GM18867 (cell line): Measurements from ENCODE around the gene CALN1.

Experiments used
- ATAC-seq: cut with Tn5 transposase; IDR thresholded peaks from one replicate; pipeline ENCODE4 v1.9.1; 2021; ENCODE audit warnings: mild to moderate bottlenecking, moderate library complexity; ENCODE audit not compliant: unreplicated experiment

CALN1 gene

DNA sequence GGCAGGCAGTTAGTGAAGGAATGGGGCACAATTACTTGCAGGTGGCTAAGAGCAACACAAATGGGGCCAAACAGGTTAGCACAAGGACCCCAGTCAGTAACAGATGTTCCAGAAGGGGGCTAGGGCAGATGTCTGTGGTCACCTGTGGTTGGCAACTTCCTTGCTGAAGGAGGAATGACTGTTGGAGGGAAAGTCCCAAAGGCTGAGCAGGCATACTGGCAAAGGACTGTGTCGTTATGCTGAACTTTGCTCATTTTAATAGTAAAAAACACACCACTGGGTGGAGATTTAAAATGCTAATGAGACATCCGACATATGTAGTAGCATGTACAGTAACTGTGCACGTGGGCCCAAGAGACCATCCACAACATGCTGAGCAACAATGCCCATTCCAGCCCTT lies 511.6 kb downstream of the CALN1 start:
- no peak for ATAC-seq

DNA sequence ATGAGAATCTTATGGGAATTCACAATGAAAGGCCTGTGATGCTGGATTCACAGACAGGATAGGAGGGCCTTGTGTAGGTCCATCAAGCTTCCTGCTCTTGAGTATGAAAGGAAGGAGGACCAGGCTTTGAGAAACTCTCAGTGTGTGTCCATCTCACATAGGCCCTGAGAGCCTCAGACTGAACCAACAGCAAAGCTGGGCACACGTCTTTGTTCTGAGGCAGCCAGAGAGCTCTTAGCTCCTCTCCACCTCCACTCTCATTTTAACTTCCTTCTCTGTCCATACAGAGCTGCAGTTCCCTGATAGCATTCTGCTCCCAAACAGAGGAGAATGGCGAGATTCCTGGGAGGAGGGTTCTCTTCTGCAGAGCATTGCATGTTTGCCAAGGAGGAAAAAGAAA lies 515.6 kb downstream of the CALN1 start:
- no peak for ATAC-seq

DNA sequence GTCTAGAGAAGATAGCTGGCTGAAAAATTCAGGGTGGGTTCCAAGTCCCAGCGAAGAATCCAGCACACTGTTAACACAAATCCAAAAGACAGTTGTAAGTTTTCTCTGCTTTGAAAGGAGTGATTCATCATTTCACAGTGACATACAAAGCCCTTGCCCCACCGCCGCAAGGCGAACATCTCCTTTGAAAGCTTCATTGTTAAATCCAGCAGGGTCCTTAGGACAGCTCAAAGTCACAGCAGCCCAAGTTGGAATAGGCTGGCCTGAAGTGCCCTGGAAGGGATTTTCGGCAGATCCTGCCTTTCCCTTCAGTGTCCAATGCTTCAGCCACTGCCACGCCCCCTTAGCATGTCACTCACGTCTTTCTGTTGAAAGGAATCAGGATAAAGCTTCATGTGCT lies 526.1 kb downstream of the CALN1 start:
- ATAC-seq, result no peak

DNA sequence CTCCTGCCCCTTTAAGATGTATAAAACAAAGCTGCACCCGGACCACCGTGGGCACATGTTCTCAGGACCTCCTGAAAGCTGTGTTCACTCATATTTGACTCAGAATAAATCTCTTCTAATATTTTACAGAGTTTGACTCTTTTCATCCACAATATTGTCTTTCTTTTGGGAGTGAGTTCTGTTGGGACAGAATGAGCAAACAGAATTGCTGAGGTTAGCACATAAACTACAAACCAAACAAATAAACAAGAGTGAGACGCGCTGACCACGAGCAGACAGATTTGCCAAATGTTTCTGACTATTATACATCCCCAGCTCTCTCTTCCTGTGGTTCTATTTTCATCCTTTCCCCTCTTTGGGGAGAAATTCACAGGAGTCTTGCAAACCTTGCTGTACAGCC lies 526.7 kb downstream of the CALN1 start:
- no peak for ATAC-seq

DNA sequence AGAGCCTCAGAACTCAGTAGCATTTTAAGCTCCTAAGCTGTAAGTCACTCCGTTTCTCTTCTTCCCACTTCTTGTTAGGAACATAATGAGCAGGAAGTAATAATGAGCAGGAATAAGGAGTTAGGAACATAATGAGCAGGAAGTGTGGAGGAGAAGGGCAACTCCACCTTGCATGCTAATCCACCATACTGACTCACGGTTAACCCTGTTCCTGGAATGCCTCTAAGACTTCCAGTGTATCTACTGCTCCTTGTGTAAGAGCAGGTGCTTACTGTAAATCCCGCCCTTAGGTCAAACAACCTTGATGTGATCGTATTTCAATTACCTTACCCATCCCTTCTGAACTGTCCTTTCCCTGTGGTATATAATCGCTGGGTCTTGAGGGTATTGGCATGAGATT lies 528.7 kb downstream of the CALN1 start:
- no peak for ATAC-seq

DNA sequence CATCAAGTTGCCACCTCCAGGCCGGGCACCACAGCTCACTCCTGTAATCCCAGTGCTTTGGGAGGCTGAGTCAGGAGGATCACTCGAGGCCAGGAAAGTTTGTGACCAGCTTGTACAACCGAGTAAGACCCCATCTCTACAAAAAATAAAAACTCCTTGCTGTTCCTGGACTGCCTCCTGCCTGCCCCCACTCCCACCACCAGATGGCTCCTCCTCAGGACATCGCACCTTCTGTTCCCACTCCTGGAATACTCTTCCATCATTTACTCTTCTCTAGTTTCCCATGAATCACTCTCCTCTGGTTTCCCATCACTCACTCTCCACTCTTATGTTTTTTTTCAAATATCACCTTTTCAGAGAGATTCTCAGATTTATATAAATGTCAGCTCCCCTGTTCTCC lies 540.7 kb downstream of the CALN1 start:
- ATAC-seq, result no peak

DNA sequence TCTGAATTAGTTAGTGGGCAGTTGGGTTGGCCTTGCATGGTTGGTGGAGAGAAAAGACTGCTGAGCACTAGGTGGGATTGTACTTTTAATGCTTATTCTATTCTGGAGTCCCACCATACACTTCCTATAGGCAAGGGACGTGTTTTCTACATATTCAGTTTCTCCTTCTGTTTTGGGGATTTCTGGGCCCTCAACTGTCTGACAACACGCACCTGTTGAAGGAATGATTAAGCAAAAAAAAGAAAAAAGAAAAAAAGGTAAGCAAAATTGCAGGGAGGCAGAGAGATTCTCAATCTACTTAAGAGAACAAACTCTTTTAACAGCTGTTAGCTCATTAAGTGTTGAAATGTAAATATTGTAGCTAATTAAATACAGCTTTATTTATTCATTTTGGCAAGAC lies 541.3 kb downstream of the CALN1 start:
- ATAC-seq, result no peak

DNA sequence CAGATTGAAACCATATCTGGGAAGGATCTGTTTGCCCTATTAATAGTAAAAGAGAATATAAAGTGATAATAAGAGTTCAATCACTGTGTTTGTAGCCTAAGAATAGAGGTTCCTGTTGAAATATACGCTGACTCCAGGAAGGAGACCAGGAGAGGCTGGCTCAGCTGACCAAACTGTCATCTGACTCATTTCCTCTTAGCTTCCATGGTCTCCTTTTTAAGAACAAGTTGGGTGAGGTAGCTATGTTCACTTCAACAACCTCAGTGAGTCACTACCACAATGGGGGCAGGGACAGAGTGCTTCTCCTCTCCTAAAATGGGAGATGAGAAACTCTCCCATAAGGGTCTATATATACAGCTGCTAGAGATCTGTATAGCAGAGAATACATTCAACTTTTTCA lies 543.3 kb downstream of the CALN1 start:
- ATAC-seq, result no peak

DNA sequence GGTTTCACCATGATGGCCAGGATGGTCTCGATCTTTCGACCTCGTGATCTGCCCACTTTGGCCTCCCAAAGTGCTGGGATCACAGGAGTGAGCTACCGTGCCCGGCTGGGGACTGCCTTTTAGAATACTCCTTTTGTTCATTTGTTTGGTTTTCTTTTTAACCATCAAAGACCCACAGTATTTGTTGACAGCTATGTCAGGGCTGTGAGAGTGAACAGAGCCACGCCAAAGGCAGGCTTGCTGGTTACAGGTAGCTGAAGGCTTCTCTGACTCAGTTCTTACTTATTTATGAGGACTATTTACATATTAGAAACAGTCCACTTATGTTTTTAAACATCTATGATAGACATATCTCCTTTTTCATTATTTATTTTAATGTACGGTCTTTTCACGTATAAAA lies 544.5 kb downstream of the CALN1 start:
- ATAC-seq, result no peak

DNA sequence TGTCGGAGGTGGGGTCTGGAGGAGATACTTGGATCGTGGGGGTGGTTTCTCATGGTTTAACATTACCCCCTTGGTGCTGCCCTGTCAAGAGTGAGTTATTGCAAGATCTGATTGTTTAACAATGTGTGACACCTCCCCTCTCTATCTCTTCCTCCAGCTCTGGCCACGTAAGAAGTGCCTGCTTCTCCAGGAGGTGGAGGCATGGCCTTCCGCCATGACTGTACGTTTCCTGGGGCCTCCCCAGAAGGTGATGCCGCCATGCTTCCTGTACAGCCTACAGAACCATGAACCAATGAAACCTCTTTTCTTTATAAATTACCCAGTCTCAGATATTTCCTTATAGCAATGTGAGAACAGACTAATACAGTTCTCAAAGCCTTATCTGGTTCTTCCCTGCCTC lies 547.0 kb downstream of the CALN1 start:
- ATAC-seq, result no peak

DNA sequence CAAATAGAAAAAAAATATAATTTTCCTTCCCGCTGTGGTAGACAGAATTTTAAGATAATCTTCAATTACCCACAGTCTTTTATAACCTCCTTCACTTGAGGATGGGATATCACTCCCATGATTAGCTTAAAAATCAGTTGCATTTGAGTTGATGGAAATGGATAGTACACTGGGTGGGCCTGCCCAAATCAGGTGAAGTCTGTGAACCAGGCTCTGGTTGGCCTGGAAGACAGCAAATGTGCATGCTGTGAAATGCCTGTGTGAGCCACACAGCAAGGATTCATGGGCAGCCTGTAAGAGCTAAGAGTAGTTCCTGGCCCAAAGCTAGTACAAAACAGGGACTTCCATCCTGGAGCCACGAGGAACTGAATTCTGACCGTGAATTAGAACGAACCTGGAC lies 548.0 kb downstream of the CALN1 start:
- ATAC-seq, result no peak

DNA sequence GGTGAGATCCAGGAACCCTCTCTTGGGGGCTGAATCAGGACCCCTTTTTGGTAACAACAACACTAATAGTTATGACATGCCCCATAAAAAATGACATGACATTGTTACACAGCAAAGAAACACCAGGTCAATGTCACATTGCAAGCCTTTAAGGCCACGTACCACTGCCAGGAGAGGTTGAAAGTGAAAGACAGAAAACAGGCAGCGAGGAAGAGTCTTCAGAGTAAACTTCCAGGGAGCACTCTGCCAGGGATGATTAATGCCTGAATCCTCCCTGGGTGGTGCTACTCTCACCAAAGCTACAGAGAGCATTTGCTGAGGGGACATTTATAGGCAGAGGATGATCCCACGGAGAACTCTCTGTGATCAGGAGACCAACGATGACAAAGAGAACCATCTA lies 551.6 kb downstream of the CALN1 start:
- ATAC-seq, result no peak

DNA sequence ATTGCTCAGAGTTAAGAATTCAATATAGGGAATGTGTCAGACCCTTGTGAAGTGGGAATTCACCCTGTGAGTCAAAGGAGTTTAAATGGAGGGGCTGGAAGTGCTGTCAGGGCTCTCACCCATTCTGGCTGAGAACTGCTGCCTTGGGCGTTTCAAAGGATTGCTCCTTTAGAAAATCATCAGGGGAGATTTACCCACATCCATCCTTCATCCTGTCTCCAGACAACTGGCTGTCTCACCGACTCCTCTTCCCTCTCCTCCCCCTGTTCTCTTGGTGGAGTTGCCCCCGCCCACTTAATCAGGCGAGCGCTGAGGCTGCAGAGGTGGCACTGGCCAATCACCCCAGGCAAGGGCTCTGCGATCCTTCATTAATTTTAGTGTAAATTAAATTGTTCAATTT lies 554.8 kb downstream of the CALN1 start:
- ATAC-seq, result no peak

DNA sequence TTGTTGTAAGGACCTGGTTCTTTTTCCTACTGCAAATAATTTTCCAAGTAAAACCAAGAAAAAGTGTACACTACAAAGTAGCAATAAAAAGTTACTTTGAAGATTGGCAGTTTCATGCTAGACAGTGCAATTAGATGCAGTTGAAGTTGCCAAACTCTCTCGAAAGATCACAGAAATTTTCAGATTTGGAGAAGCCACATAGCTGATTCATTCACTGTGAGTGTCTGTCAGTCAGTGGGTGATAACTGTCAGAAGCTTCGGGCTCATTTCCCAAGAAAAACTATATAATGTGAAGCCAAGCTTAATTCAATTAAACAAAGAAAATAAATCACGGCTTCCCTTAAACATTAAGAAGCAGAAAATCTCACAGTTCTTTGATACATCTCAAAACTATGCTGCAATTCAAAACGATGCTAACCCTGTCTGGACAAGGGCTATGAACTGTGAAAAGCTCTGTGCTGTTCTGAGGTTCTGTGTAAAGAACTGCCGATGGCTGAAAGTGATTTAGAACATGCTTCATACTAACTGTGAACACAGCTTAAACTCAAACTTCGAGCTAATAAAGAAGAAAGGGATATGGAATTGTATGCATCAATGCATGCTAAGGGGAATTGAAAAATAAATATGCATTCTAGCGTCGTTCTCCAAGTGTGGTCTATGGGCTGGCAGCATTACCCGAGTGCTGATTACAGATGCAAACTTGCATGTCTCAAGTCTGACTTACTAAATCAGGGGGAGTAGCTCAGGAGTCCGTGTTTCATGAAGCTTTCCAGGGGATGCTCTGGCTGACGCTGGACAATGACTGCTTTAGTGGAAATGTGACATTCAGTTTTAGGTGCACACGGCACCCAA lies 557.4 kb downstream of the CALN1 start:
- no peak for ATAC-seq

DNA sequence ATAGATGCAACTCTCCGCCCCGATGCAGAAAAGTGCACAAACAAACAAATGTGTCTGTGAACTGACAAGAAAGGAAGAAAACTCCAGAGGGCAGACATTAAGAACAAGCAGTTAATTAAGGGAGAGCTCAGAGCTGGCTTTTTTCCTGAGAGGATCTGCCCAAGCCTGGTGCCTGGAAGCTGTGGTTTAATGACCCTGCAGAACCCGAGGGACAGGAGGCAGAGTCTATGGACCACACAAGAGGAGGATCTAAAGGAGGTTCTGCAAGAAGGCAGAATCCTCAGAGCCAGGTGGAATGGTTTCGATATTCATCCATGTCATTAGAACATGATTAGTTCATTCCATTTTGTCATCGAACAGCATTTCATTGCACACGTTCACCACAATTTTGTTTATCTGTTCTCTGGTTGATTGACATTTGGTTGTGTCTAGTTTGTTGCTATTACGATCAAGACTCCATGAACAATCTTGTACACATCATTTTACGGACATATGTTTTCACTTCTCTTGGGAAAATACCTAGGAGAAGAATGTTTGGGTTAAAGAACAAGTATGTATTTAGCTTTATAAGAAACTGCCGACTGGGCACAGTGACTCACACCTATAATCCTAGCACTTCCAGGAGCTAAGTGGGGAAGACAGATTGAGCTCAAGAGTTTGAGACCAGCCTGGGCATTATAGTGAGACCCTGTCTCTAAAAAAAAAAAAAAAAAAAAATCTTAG lies 560.2 kb downstream of the CALN1 start:
- ATAC-seq, result no peak

DNA sequence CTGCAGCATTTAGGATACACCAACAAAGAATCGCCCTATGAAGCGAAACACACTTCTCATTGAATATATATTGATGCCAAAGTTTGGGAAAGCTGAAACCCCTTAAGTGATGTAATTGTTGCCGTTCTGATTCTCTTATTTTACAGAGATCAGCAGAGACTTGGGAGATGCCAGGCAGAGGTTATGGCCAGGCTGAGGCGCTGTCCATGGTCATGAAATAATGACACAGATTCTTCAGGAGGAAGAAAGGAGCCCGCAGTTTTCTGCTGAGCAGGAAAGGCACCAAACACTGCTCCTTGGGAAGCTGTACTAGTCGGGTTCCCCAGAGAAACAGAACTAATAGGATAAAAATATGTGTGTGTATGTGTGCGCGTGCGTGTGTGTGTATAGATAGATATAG lies 566.0 kb downstream of the CALN1 start:
- ATAC-seq, result no peak

DNA sequence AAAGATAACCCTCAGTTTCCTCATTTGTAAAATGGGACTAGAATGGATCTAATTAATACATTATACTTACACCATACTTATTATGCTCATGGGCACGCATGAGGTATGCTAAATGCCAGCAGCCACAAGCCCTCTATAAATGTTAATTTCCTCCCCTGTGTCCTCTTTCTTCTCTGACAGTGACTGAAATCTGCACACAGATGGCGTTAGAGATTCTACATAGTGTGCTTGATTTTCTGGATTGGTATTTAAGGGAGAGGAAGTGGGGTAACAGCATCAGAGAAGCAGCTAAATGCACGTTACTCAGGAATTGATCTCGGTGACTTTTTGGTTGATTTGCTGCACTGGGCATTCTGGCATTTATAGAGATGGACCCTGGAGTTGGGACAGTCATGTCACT lies 568.5 kb downstream of the CALN1 start:
- ATAC-seq, result no peak

DNA sequence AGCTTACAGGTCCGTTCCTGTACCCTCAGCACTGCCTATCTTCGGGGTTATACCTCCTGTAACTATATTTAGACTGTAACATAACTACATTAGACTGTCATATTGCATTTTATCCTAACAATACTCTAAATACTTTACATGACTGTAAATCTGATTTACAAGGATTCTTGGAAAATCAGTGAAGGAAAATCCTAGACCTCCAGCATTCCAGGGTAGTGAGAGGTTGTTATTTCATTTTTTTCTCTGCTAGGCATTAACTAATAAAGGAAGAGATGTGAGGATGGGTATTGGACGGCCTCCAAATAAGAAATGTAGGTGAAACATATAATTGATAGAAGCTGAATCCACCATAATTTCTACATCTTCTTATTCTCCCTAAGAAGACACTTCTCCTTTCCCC lies 569.4 kb downstream of the CALN1 start:
- ATAC-seq, result no peak

DNA sequence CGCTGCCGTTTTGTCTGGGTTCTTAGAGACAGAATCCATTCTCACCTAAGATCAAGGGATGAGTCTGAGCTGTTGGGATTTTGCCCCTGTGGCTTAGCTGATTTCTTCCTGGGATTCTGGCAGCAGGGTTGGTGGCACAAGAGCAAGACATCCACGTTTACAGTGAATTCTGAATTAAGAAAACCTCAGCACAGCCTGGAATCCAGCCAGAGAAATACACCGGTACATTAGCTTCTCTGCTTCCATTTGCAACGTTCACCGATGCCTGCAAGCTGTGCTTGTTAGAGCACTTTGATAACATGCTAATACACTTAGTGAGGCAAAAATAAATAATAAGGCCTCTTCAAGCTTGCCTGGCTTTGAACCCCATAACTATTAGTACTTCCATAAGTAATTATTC lies 569.8 kb downstream of the CALN1 start:
- no peak for ATAC-seq

DNA sequence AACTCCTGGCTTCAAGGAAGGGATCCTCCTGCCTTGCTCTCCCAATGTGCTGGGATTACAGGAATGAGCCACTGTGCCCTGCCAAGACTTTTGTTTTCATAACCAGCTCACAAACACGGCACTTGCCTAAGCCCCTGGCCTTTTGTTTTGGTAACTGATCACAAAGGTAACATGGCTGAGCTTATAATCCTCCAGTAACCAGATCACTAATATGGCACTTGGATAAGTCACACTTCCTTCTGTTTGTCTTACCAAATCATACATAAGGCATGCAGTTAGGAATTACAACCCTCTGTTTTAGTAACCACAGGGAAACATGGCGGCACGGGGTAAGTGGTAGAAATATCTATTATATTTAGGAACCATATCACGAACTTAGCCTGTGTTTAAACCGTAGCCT lies 577.1 kb downstream of the CALN1 start:
- ATAC-seq, result no peak

DNA sequence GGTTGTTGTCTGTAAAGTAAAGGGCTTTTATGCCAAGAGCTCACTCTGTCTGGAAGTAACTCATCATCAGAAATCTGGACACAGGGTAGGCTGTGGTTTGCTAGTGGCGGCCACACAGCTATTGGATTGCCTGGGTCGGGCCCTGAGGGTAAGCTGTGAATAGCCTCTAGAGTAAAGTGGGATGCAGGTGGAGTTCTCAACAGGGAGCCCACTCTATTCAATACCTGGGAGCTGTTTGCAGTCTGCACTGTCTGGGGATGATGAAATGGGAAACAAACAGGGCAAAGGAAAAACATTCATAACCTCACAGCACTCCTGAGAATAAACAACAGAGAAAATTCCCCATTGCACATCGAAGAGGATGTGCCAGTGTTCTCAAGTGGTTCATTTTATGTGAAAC lies 582.6 kb downstream of the CALN1 start:
- no peak for ATAC-seq

DNA sequence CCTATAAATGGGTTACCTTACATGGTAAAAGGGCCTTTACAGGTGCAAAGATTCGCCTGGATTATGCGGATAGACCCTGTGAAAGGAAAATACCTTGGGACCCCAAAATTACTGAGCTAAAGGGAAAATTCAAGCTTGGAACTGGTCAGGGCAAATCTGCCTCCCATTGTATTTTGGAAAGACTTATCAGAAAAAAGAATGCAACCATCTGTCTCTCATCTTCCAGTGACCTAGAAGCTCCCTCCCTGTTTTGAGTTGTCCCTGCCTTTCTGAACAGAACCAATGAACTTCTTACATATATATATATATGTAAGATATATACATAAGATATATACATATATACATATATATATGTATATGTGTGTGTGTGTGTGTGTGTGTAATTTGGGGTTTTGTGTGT lies 583.8 kb downstream of the CALN1 start:
- no peak for ATAC-seq

DNA sequence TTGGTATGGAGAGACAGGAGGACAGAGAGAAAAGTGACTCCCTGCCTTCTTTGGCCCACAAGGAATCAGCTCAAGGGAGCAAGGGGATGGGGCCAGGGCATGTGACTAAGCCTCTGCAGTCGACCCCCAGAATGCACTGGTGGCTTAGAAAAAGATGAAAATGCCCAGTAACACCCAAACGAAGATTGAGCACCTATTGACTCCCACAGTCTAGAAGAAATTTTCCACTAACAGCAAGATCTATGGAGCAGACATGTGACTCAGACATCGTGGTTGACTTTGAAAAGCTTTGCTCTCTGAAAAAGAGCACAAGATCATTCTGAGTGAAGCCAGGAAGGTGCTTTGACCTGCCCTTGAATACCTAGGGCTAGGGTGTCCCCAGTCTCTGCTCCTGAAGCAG lies 586.0 kb downstream of the CALN1 start:
- ATAC-seq, result no peak
